Colonic mucosa (tissue), 4 donors: ENCODE data around the gene DEGS2. TPM values are rescaled to one million over a fixed set of nuclear protein-coding genes. Genes with fewer than 3 reads are reported as not detected.

Experiments used
- DNase-seq: peaks from one replicate; pipeline ENCODE4 v3.0.0-alpha.2; 2020
- H3K27ac ChIP-seq: fragments of 200-600 bp; one replicate; pipeline ENCODE4 v1.8.0; 2021
- H3K27me3 ChIP-seq: fragments of 200-600 bp; one replicate; pipeline ENCODE4 v1.8.0; 2021
- H3K36me3 ChIP-seq: fragments of 200-600 bp; one replicate; pipeline ENCODE4 v1.8.0; 2021
- H3K4me1 ChIP-seq: fragments of 200-600 bp; one replicate; pipeline ENCODE4 v1.8.0; 2021; ENCODE audit warnings: mild to moderate bottlenecking
- H3K4me3 ChIP-seq: fragments of 200-600 bp; one replicate; pipeline ENCODE4 v1.8.0; 2021
- H3K9ac ChIP-seq, 2 donors: one replicate each; pipeline ENCODE4 v1.7.0; 2013; ENCODE audit warnings: control low read depth in 2 of 2, low read depth in 2 of 2, low read length in 2 of 2
- H3K9me3 ChIP-seq: fragments of 200-600 bp; one replicate; pipeline ENCODE4 v1.8.0; 2021
- intact Hi-C: fragments of 100-400 bp; cut with DNase I; formaldehyde crosslinking; loops from one replicate; pipeline ENCODE4 v1.14.1; 2022
- total RNA-seq, 2 donors: library from RNA; stranded (reverse); fragmentation: NEBNext Ultra II Directional in 1 of 2; extraction: Animal tissue kit (Norgen Biotek cat#: 25700) in 1 of 2; gene quantifications; one replicate each; pipeline ENCODE4 v1.2.1, GENCODE V29; 2021
- TF ChIP-seq, protein P1 (sequence below): fragments of 200-600 bp; IDR thresholded peaks from one replicate; pipeline ENCODE4 v1.8.0; 2022; ENCODE audit warnings: antibody characterized with exemption, mild to moderate bottlenecking
- donor health status: healthy.
- donor health status: DM: no; HTN: no; CAD: no.
- donor health status: DM: no; HTN: no; CAD: no.

DEGS2 gene
- total RNA-seq, 2 donors from 2014 or later = 37.0 to 54.3 TPM

- intact Hi-C loops = loop anchor here (5.0 kb wide), 1 partner anchor 69 kb away; no protein-coding TSS in a partner anchor
- Histone ChIP-seq H3K27me3 (no peaks in the 10 kb centered on the region), H3K4me1 (no peaks in the 10 kb centered on the region), H3K36me3 (no peaks in the 10 kb centered on the region), H3K27ac (no peak overlapping the region), H3K9me3 (no peaks in the 10 kb centered on the region), H3K9ac (no peak overlapping the region), H3K4me3 (no peak overlapping the region)
- no peak for DNase-seq
- TF ChIP-seq, protein P1, sequence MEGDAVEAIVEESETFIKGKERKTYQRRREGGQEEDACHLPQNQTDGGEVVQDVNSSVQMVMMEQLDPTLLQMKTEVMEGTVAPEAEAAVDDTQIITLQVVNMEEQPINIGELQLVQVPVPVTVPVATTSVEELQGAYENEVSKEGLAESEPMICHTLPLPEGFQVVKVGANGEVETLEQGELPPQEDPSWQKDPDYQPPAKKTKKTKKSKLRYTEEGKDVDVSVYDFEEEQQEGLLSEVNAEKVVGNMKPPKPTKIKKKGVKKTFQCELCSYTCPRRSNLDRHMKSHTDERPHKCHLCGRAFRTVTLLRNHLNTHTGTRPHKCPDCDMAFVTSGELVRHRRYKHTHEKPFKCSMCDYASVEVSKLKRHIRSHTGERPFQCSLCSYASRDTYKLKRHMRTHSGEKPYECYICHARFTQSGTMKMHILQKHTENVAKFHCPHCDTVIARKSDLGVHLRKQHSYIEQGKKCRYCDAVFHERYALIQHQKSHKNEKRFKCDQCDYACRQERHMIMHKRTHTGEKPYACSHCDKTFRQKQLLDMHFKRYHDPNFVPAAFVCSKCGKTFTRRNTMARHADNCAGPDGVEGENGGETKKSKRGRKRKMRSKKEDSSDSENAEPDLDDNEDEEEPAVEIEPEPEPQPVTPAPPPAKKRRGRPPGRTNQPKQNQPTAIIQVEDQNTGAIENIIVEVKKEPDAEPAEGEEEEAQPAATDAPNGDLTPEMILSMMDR = no peak
Observed at GRCh38 chr14:100123618-100124017, 35.8 kb downstream of the DEGS2 start.

DNA sequence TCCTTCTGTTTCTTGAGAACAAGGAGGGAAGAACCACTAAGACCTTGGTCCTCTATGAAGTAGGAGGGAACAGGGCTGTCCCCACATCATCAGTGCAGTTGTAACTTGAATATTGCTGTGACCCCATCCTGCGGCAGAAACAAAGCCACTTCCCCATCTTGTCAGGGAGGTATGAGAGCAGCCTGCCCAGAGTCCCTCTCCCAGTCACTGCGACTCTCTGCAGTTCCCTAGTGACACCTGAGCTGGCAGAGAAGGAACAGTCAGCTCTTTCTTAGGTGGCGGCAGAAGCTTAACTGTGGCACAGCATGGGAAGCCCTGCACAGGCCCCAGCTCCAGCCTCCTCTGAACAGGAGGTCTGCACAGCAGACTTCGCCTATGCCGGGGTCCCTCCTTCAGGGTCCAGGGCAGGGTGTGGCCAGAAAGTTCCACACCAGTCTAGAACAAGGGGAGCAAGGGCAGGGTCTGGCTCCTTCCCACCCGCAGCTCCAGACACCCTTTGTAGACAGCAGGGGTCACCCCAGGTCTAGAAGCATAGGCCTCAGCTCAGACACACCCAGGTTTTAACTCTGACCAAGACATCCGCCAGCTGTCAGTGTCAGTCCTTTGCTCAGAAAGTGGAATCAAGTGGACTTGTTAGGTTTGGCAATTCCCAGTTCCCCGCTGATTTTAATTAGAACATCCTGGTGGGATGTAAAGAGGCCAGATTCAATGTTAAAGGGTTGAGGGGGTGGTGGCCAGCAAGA, 36.8 kb downstream of the DEGS2 start:
- TF ChIP-seq, protein P1 = no peak
- Histone ChIP-seq H3K27me3 (no peaks in the 10 kb centered on the region), H3K4me1 (no peaks in the 10 kb centered on the region), H3K36me3 (no peaks in the 10 kb centered on the region), H3K9ac (no peak overlapping the region), H3K9me3 (no peaks in the 10 kb centered on the region), H3K27ac (no peak overlapping the region), H3K4me3 (no peak overlapping the region)
- DNase-seq = no peak
- intact Hi-C loops = loop anchor here (5.0 kb wide), 1 partner anchor 70 kb away; no protein-coding TSS in a partner anchor

DNA sequence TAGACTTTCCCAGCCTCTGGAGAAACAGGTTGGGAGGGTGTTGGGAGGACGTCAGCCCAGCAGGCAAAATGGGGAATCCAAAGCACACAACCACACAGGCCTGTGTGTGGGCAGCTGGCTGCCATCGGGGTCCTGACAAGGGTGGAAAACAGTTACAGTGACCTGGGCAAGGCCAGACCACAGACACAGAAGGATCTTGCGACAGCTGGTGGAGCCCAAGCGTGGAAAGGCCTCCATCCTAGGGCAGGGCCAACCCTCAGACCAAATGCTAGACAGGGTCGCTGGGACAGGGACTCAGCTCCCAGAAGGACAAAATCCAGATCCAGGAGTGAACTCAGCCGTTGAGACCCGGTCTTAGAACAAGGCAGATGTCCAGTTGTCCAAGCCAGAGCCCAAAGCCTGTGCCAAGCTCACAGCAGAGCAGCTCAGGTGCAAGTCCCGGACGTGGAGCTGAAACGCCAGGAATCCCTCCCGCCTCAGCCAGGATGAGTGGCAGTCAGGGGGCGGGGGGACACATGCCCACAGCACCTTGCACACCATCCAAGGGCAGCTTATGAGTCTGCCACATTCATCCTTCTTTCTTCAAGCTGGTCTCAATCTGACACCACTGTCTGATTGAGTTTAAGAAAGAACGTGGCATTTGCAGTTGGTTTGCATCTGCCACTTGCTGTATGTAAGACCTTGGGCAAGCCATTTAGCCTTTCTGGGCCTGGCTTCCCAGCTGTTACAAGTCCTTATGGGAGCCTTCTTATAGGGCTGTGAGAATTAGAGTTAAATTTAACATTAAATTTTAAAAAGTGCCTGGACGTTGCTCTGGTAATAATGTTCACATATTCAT, 37.6 kb downstream of the DEGS2 start:
- Histone ChIP-seq H3K4me1 (no peaks in the 10 kb centered on the region), H3K27me3 (no peaks in the 10 kb centered on the region), H3K36me3 (no peaks in the 10 kb centered on the region), H3K4me3 (no peak overlapping the region), H3K27ac (no peak overlapping the region), H3K9ac (no peak overlapping the region), H3K9me3 (no peaks in the 10 kb centered on the region)
- DNase-seq = no peak
- intact Hi-C loops = loop anchor here (5.0 kb wide), 1 partner anchor 70 kb away; no protein-coding TSS in a partner anchor
- TF ChIP-seq, protein P1 = no peak

- TF ChIP-seq, protein P1 = no peak
- no peaks in the 10 kb centered on the region for H3K27me3 ChIP-seq
- no peaks in the 10 kb centered on the region for H3K9me3 ChIP-seq
- no peaks in the 10 kb centered on the region for H3K36me3 ChIP-seq
- no peaks in the 10 kb centered on the region for H3K4me1 ChIP-seq
- no peak overlapping the region for H3K27ac ChIP-seq
- no peak for DNase-seq
- no peak overlapping the region for H3K9ac ChIP-seq
- intact Hi-C loops = loop anchor here (5.0 kb wide), 1 partner anchor 72 kb away; no protein-coding TSS in a partner anchor
- H3K4me3 ChIP-seq = no peak overlapping the region
Observed at GRCh38 chr14:100120522-100121269, 38.7 kb downstream of the DEGS2 start.

- DNase-seq = no peak
- H3K27me3 ChIP-seq = no peaks in the 10 kb centered on the region
- H3K27ac ChIP-seq = no peak overlapping the region
- no peaks in the 10 kb centered on the region for H3K9me3 ChIP-seq
- TF ChIP-seq, protein P1 = no peak
- no peaks in the 10 kb centered on the region for H3K36me3 ChIP-seq
- H3K9ac ChIP-seq = no peak overlapping the region
- intact Hi-C loops = no loop called here
- H3K4me3 ChIP-seq = no peak overlapping the region
- no peaks in the 10 kb centered on the region for H3K4me1 ChIP-seq
Observed at GRCh38 chr14:100119251-100119650, 40.2 kb downstream of the DEGS2 start.
